ENCODE measurements around the gene ANAPC4. TPM values are rescaled to one million over a fixed set of nuclear protein-coding genes. Genes with fewer than 3 reads are reported as not detected.

Gene ANAPC4
- total and polyA plus RNA-seq, 2 of the 8 experiments (the other 6 are each of a cell fraction or from before 2014, with no cell fraction given) = 8.7 to 31.6 TPM

DNA sequence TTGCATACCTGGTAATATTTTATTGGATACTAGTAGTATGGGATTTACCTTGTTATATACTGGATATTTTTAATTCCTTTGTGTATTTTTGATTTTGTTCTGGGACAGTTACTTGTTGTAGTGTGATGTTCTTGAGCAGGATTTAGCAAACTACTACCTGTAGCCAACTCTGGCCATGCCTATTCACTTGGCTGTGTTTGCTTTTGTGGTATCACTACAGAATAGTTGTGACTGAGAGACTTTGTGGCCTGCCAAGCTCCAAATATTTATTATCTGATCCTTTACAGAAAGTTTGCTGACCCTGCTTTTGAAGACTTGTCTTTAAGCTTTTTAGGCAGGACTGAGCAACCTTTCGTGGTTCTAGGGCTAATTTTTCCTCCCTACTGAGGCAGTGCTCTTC, 46.7 kb upstream of the ANAPC4 start:
- POLR2A ChIA-PET (ENCODE audit: partially characterized antibody) = interaction anchor here (0.6 kb wide), 1 partner anchor 500 kb away, joined by 4 read pairs; no protein-coding TSS in a partner anchor
- H4K91ac ChIP-seq (replicated peaks; ENCODE audit: insufficient read length, low read length) = no peak overlapping the region
- peaks cover 0 to 3% (median 0%) of the 10 kb centered on the region in 4 experiments; a peak in 1 of 8 replicates for H3K36me3 ChIP-seq (ENCODE audit: control insufficient read depth in 2 of 4, insufficient read depth in 4 of 4, low read length in 3 of 4)
- no peak overlapping the region for H3K14ac ChIP-seq (ENCODE audit: insufficient read length)
- H3K27ac ChIP-seq (ENCODE audit: low read depth, low read length) = no peak overlapping the region
- H2BK15ac ChIP-seq (ENCODE audit: low read length) = no peak overlapping the region
- no peak overlapping the region for H3K23ac ChIP-seq (ENCODE audit: insufficient read length)
- no peak overlapping the region for H2BK120ac ChIP-seq (replicated peaks; ENCODE audit: low read depth, low read length)
- no peaks in the 10 kb centered on the region for H3K23me2 ChIP-seq (ENCODE audit: low read depth, low read length)
- FAIRE-seq (no peak), DNase-seq (ENCODE audit: low read depth in 1 of 2, low spot score in 2 of 2) (no peak)
- no peak overlapping the region for H3K18ac ChIP-seq (ENCODE audit: extremely low read depth, low read length)
- WGBS, 2 experiments (ENCODE audit: extremely low coverage in 1 of 2, insufficient coverage in 1 of 2, insufficient read length in 1 of 2, insufficient replicate concordance in 2 of 2, low coverage in 1 of 2, low lambda C conversion rate in 2 of 2, missing lambda C conversion rate in 1 of 2) = 100% methylated on average over 1 of the region's 1 CpG; no CpG with 5 or more reads in 1 of the 2 experiments
- H3K4me1 ChIP-seq (replicated peaks in 1 of 4; ENCODE audit: control insufficient read depth in 3 of 4, insufficient read depth in 4 of 4, low read length in 3 of 4) = no peaks in the 10 kb centered on the region
- H4K5ac ChIP-seq (ENCODE audit: insufficient read length, low read depth, low read length) = no peak overlapping the region
- TF ChIP-seq CHD2 (IDR thresholded peaks at IDR 0.05; ENCODE audit: low read length) (no peak), SUZ12 (IDR thresholded peaks at IDR 0.05; ENCODE audit: low read length) (no peak), YY1 (IDR thresholded peaks at IDR 0.05; ENCODE audit: low read depth, low read length) (no peak)
- TF ChIP-seq, protein P1, sequence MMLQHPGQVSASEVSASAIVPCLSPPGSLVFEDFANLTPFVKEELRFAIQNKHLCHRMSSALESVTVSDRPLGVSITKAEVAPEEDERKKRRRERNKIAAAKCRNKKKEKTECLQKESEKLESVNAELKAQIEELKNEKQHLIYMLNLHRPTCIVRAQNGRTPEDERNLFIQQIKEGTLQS (IDR thresholded peaks at IDR 0.05; ENCODE audit: insufficient read depth, low read depth, low read length) = no peak
- CTCF ChIA-PET (ENCODE audit: partially characterized antibody) = interaction anchor here (1.2 to 3.5 kb wide), 3 partner anchors 18 to 150 kb away, joined by 3 to 20 read pairs (median 4); partner anchors contain the start of gene ZCCHC4
- H3K4me3 ChIP-seq (ENCODE audit: extremely low read depth in 1 of 4, insufficient read depth in 2 of 4, low read depth in 3 of 4, low read length in 4 of 4) = no peak overlapping the region
- H3K9ac ChIP-seq (replicated peaks in 1 of 4; ENCODE audit: extremely low read depth in 1 of 4, low read depth in 3 of 4, low read length in 3 of 4) = no peak overlapping the region
- H2BK5ac ChIP-seq (ENCODE audit: low read depth, low read length) = no peak overlapping the region
- no peak overlapping the region for H2AFZ ChIP-seq (ENCODE audit: low read length)
- no peaks in the 10 kb centered on the region for H3K27me3 ChIP-seq (replicated peaks in 1 of 4; ENCODE audit: control insufficient read depth in 3 of 4, extremely low read depth in 1 of 4, insufficient read depth in 3 of 4, low read length in 3 of 4)
- no peak overlapping the region for H4K8ac ChIP-seq (ENCODE audit: extremely low read depth, insufficient read depth, low read length)
- no peaks in the 10 kb centered on the region for H4K20me1 ChIP-seq (replicated peaks in 1 of 2; ENCODE audit: control insufficient read depth in 1 of 2, insufficient read depth in 2 of 2, low read length in 2 of 2)
- no peak overlapping the region for H2AK5ac ChIP-seq (ENCODE audit: low read depth, low read length)
- no peaks in the 10 kb centered on the region for H3K9me3 ChIP-seq (ENCODE audit: insufficient read depth in 2 of 2, low read depth in 1 of 2, low read length in 1 of 2)
- no peak overlapping the region for H2BK20ac ChIP-seq (ENCODE audit: low read length)
- no peak overlapping the region for H3K56ac ChIP-seq (replicated peaks; ENCODE audit: insufficient read length, low read depth, low read length)
- H3K4ac ChIP-seq (replicated peaks; ENCODE audit: insufficient read length, low read depth, low read length) = no peak overlapping the region
- H3K4me2 ChIP-seq (ENCODE audit: insufficient read depth in 1 of 2, low read depth in 2 of 2, low read length in 2 of 2) = no peak overlapping the region
- H3K79me2 ChIP-seq (ENCODE audit: control insufficient read depth in 1 of 2, insufficient read depth in 2 of 2, low read length in 2 of 2) = no peaks in the 10 kb centered on the region
- H2BK12ac ChIP-seq (ENCODE audit: low read depth, low read length) = no peak overlapping the region
- 0 out of 2 replicates have a peak, but pooled peaks cover 5% of the 10 kb centered on the region for H3K79me1 ChIP-seq (ENCODE audit: low read depth, low read length)

Data from H1 (cell line).